ENCODE data around the gene NDUFS3. TPM values are rescaled to one million over a fixed set of nuclear protein-coding genes. Genes with fewer than 3 reads are reported as not detected.
A peak's percentile ranks its signal among the peaks of the same experiment; 100 is the strongest.

NDUFS3 gene
- polyA plus RNA-seq, 3 donors, result 79.7 to 107 (median 104) TPM

- DNase-seq, result peak in 1 of 3 donors; percentile 37
Measured at GRCh38 chr11:47533690-47534151, 45.2 kb upstream of the NDUFS3 start.

GRCh38 chr11:47534704-47535251 lies 44.1 kb upstream of the NDUFS3 start:
- Histone ChIP-seq H3K4me3 (replicated peaks in 1 of 3; ENCODE audit: low read depth in 2 of 3, low read length in 3 of 3) (no peak overlapping the region), H4K20me1 (ENCODE audit: insufficient read depth, low read length) (peaks cover 100% of the 10 kb centered on the region), H3K27ac (ENCODE audit: low read depth in 1 of 2, low read length in 2 of 2) (peak overlapping the region; percentile 57 to 61), H3K4me1 (ENCODE audit: control insufficient read depth in 1 of 2, insufficient read depth in 2 of 2, low read length in 2 of 2) (peaks cover 13 to 32% of the 10 kb centered on the region in 2 donors), H3K9ac (ENCODE audit: insufficient read depth, low read length, poor library complexity, severe bottlenecking) (no peak overlapping the region), H3K36me3 (replicated peaks in 1 of 2; ENCODE audit: control insufficient read depth in 1 of 2, insufficient read depth in 2 of 2, low read length in 2 of 2) (peaks cover 6 to 15% of the 10 kb centered on the region in 2 donors), H3K79me2 (ENCODE audit: insufficient read depth, low read length) (peaks cover 100% of the 10 kb centered on the region), H3K27me3 (ENCODE audit: control insufficient read depth in 2 of 2, insufficient read depth in 2 of 2, low read length in 2 of 2) (no peaks in the 10 kb centered on the region), H2AFZ (ENCODE audit: insufficient read depth, low read depth, low read length, poor library complexity, severe bottlenecking) (no peak overlapping the region), H3K4me2 (replicated peaks; ENCODE audit: extremely low read depth, low read length, poor library complexity, severe bottlenecking) (no peak overlapping the region), H3K9me3 (replicated peaks in 1 of 2; ENCODE audit: control insufficient read depth in 1 of 2, insufficient read depth in 1 of 2, low read length in 2 of 2) (no peaks in the 10 kb centered on the region)
- Mint-ChIP-seq H3K27me3 (ENCODE audit: low read depth in 3 of 3) (peaks cover 0 to 1% (median 0%) of the 10 kb centered on the region in 3 donors), H3K4me1 (peaks cover 36% of the 10 kb centered on the region), H3K27ac (peak overlapping the region in 6 of 7 donors; percentile 66 to 86 (median 80)), H3K4me3 (no peak overlapping the region), H3K36me3 (peaks cover 6 to 27% of the 10 kb centered on the region in 2 donors), H3K9me3 (no peaks in the 10 kb centered on the region)
- intact Hi-C loops (cut with micrococcal nuclease), result no loop called here
- DNase-seq, result no peak
- WGBS (ENCODE audit: insufficient coverage), result no CpG with 5 or more reads among the region's 4 CpGs
- TF ChIP-seq CTCF (IDR thresholded peaks at IDR 0.05), result no peak

More at GRCh38 chr11:47533690-47534151, 45.2 kb upstream of the NDUFS3 start:
- TF ChIP-seq CTCF (IDR thresholded peaks at IDR 0.05), result no peak
- no peak overlapping the region for H3K9ac ChIP-seq (ENCODE audit: insufficient read depth, low read length, poor library complexity, severe bottlenecking)
- H3K27me3 ChIP-seq (ENCODE audit: control insufficient read depth in 2 of 2, insufficient read depth in 2 of 2, low read length in 2 of 2), result no peaks in the 10 kb centered on the region
- peak overlapping the region; percentile 57 to 61 for H3K27ac ChIP-seq (ENCODE audit: low read depth in 1 of 2, low read length in 2 of 2)
- WGBS (ENCODE audit: insufficient coverage), result no CpG with 5 or more reads among the region's 2 CpGs
- no peaks in the 10 kb centered on the region for H3K9me3 ChIP-seq (replicated peaks in 1 of 2; ENCODE audit: control insufficient read depth in 1 of 2, insufficient read depth in 1 of 2, low read length in 2 of 2)
- Mint-ChIP-seq H3K9me3 (no peaks in the 10 kb centered on the region), H3K36me3 (peaks cover 6 to 34% of the 10 kb centered on the region in 2 donors), H3K4me1 (peaks cover 31% of the 10 kb centered on the region), H3K27me3 (ENCODE audit: low read depth in 3 of 3) (peaks cover 0 to 1% (median 0%) of the 10 kb centered on the region in 3 donors), H3K27ac (peak overlapping the region; percentile 66 to 89 (median 82)), H3K4me3 (no peak overlapping the region)
- no peak overlapping the region for H2AFZ ChIP-seq (ENCODE audit: insufficient read depth, low read depth, low read length, poor library complexity, severe bottlenecking)
- peaks cover 100% of the 10 kb centered on the region for H3K79me2 ChIP-seq (ENCODE audit: insufficient read depth, low read length)
- H3K4me2 ChIP-seq (replicated peaks; ENCODE audit: extremely low read depth, low read length, poor library complexity, severe bottlenecking), result no peak overlapping the region
- intact Hi-C loops (cut with micrococcal nuclease), result no loop called here
- no peak overlapping the region for H3K4me3 ChIP-seq (replicated peaks in 1 of 3; ENCODE audit: low read depth in 2 of 3, low read length in 3 of 3)
- peaks cover 13 to 29% of the 10 kb centered on the region in 2 donors for H3K4me1 ChIP-seq (ENCODE audit: control insufficient read depth in 1 of 2, insufficient read depth in 2 of 2, low read length in 2 of 2)
- peaks cover 16% of the 10 kb centered on the region in 2 donors for H3K36me3 ChIP-seq (replicated peaks in 1 of 2; ENCODE audit: control insufficient read depth in 1 of 2, insufficient read depth in 2 of 2, low read length in 2 of 2)
- peaks cover 100% of the 10 kb centered on the region for H4K20me1 ChIP-seq (ENCODE audit: insufficient read depth, low read length)

Data from CD14-positive monocyte (primary cell).